ENCODE data around the gene TRIO. TPM values are rescaled to one million over a fixed set of nuclear protein-coding genes. Genes with fewer than 3 reads are reported as not detected.

TRIO gene
- total and polyA plus RNA-seq, 2 experiments from 2014 or later, result 18.5 to 78.2 TPM

GRCh38 chr5:14464096-14464495 is 321.0 kb downstream of the TRIO start:
- H3K4me3 ChIP-seq, result no peak overlapping the region
- peaks cover 23% of the 10 kb centered on the region for H3K4me1 ChIP-seq (ENCODE audit: insufficient read depth)
- H3K27ac ChIP-seq, result peak overlapping the region; percentile 74
- H3K27me3 ChIP-seq, result no peaks in the 10 kb centered on the region
- no peak overlapping the region for H2AFZ ChIP-seq
- no peaks in the 10 kb centered on the region for H3K9me2 ChIP-seq (replicated peaks; ENCODE audit: insufficient read depth)
- H3K9me3 ChIP-seq (ENCODE audit: low read depth), result no peaks in the 10 kb centered on the region
- H3K36me3 ChIP-seq (replicated peaks; ENCODE audit: insufficient read depth, low read depth), result no peaks in the 10 kb centered on the region
- WGBS (ENCODE audit: low lambda C conversion rate, missing lambda C conversion rate), result 58% methylated on average over 3 of the region's 3 CpGs
- DNase-seq (ENCODE audit: low spot score), result no peak
- no peak for TF ChIP-seq EZH2phosphoT487 (IDR thresholded peaks at IDR 0.05; ENCODE audit: low read depth, severe bottlenecking, unreplicated experiment)
- no peak for TF ChIP-seq EZH2 (IDR thresholded peaks at IDR 0.05; ENCODE audit: borderline replicate concordance)
- no peak for TF ChIP-seq CTCF (IDR thresholded peaks at IDR 0.05; ENCODE audit: poor library complexity)
- no peak overlapping the region for H3K4me2 ChIP-seq
- peaks cover 3% of the 10 kb centered on the region for H3K79me2 ChIP-seq
- no peaks in the 10 kb centered on the region for H4K20me1 ChIP-seq (ENCODE audit: insufficient read depth, poor library complexity, severe bottlenecking)

GRCh38 chr5:14464671-14465070 is 321.5 kb downstream of the TRIO start:
- Histone ChIP-seq H3K36me3 (replicated peaks; ENCODE audit: insufficient read depth, low read depth) (no peaks in the 10 kb centered on the region), H4K20me1 (ENCODE audit: insufficient read depth, poor library complexity, severe bottlenecking) (no peaks in the 10 kb centered on the region)
- WGBS (ENCODE audit: low lambda C conversion rate, missing lambda C conversion rate), result 60% methylated on average over 15 of the region's 15 CpGs

GRCh38 chr5:14465116-14465515 is 322.0 kb downstream of the TRIO start:
- Histone ChIP-seq H2AFZ (no peak overlapping the region), H3K4me2 (peak overlapping the region; percentile 13), H3K36me3 (replicated peaks; ENCODE audit: insufficient read depth, low read depth) (no peaks in the 10 kb centered on the region), H3K27me3 (no peaks in the 10 kb centered on the region), H3K27ac (peak overlapping the region; percentile 74), H3K4me3 (no peak overlapping the region), H3K79me2 (peaks cover 3% of the 10 kb centered on the region), H3K9me2 (replicated peaks; ENCODE audit: insufficient read depth) (no peaks in the 10 kb centered on the region), H3K9me3 (ENCODE audit: low read depth) (no peaks in the 10 kb centered on the region), H4K20me1 (ENCODE audit: insufficient read depth, poor library complexity, severe bottlenecking) (no peaks in the 10 kb centered on the region), H3K4me1 (ENCODE audit: insufficient read depth) (peaks cover 23% of the 10 kb centered on the region)
- no peak for DNase-seq (ENCODE audit: low spot score)
- 51% methylated on average over 4 of the region's 4 CpGs for WGBS (ENCODE audit: low lambda C conversion rate, missing lambda C conversion rate)
- TF ChIP-seq EZH2 (IDR thresholded peaks at IDR 0.05; ENCODE audit: borderline replicate concordance) (no peak), CTCF (IDR thresholded peaks at IDR 0.05; ENCODE audit: poor library complexity) (no peak), EZH2phosphoT487 (IDR thresholded peaks at IDR 0.05; ENCODE audit: low read depth, severe bottlenecking, unreplicated experiment) (no peak)

More at GRCh38 chr5:14464671-14465070, 321.5 kb downstream of the TRIO start:
- TF ChIP-seq EZH2phosphoT487 (IDR thresholded peaks at IDR 0.05; ENCODE audit: low read depth, severe bottlenecking, unreplicated experiment) (no peak), EZH2 (IDR thresholded peaks at IDR 0.05; ENCODE audit: borderline replicate concordance) (no peak), CTCF (IDR thresholded peaks at IDR 0.05; ENCODE audit: poor library complexity) (no peak)
- H3K27me3 ChIP-seq, result no peaks in the 10 kb centered on the region
- H3K79me2 ChIP-seq, result peaks cover 3% of the 10 kb centered on the region
- peak overlapping the region; percentile 74 for H3K27ac ChIP-seq
- H2AFZ ChIP-seq, result no peak overlapping the region
- H3K4me2 ChIP-seq, result peak overlapping the region; percentile 13
- H3K9me3 ChIP-seq (ENCODE audit: low read depth), result no peaks in the 10 kb centered on the region
- H3K4me1 ChIP-seq (ENCODE audit: insufficient read depth), result peaks cover 23% of the 10 kb centered on the region
- no peak overlapping the region for H3K4me3 ChIP-seq
- no peak for DNase-seq (ENCODE audit: low spot score)
- H3K9me2 ChIP-seq (replicated peaks; ENCODE audit: insufficient read depth), result no peaks in the 10 kb centered on the region

GRCh38 chr5:14465776-14466175 is 322.6 kb downstream of the TRIO start:
- H3K4me1 ChIP-seq (ENCODE audit: insufficient read depth), result peaks cover 23% of the 10 kb centered on the region
- H3K36me3 ChIP-seq (replicated peaks; ENCODE audit: insufficient read depth, low read depth), result no peaks in the 10 kb centered on the region
- H3K27me3 ChIP-seq, result no peaks in the 10 kb centered on the region
- H2AFZ ChIP-seq, result no peak overlapping the region
- no peaks in the 10 kb centered on the region for H4K20me1 ChIP-seq (ENCODE audit: insufficient read depth, poor library complexity, severe bottlenecking)
- DNase-seq (ENCODE audit: low spot score), result no peak
- no peaks in the 10 kb centered on the region for H3K9me3 ChIP-seq (ENCODE audit: low read depth)
- H3K9me2 ChIP-seq (replicated peaks; ENCODE audit: insufficient read depth), result no peaks in the 10 kb centered on the region
- peaks cover 3% of the 10 kb centered on the region for H3K79me2 ChIP-seq
- 89% methylated on average over 3 of the region's 3 CpGs for WGBS (ENCODE audit: low lambda C conversion rate, missing lambda C conversion rate)
- no peak overlapping the region for H3K4me2 ChIP-seq
- TF ChIP-seq EZH2phosphoT487 (IDR thresholded peaks at IDR 0.05; ENCODE audit: low read depth, severe bottlenecking, unreplicated experiment), result no peak
- no peak for TF ChIP-seq EZH2 (IDR thresholded peaks at IDR 0.05; ENCODE audit: borderline replicate concordance)
- no peak for TF ChIP-seq CTCF (IDR thresholded peaks at IDR 0.05; ENCODE audit: poor library complexity)
- H3K27ac ChIP-seq, result no peak overlapping the region
- H3K4me3 ChIP-seq, result no peak overlapping the region
